Mammary epithelial cell (primary cell): ENCODE data around the gene DNASE1L1.
"Not testable (repeated sequence)": the region's sequence is repeated elsewhere in the genome, so short reads cannot be mapped to it uniquely, and the experiment has no call there.

Experiments
- CTCF ChIP-seq, 2 donors: IDR thresholded peaks in 1 of 2; conservative IDR thresholded peaks in 1 of 2; 2 replicates each; pipeline ENCODE4 v1.5.1; 2011 to 2012; ENCODE audit warnings: inconsistent platforms in 2 of 2, low read length in 2 of 2, mild to moderate bottlenecking in 2 of 2, control low read depth in 1 of 2, low read depth in 1 of 2; ENCODE audit not compliant: insufficient read depth in 1 of 2; ENCODE audit errors: extremely low read depth in 1 of 2
- EZH2 ChIP-seq: IDR thresholded peaks from 2 replicates; pipeline ENCODE4 v1.6.1; 2012; ENCODE audit warnings: low read length, inconsistent platforms, borderline replicate concordance

GRCh38 chrX:154389812-154390747, 19.0 kb downstream of the DNASE1L1 start:
- TF ChIP-seq CTCF (conservative IDR thresholded peaks at IDR 0.05 in 1 of 2, IDR thresholded peaks at IDR 0.05 in 1 of 2; ENCODE audit: extremely low read depth in 1 of 2, insufficient read depth in 1 of 2, low read depth in 1 of 2, low read length in 2 of 2); EZH2: not testable (repeated sequence)
